IMR-90 (cell line): Measurements from ENCODE around the gene PXYLP1. TPM values are rescaled to one million over a fixed set of nuclear protein-coding genes. Genes with fewer than 3 reads are reported as not detected.

Source experiments
- ATAC-seq: fragments of 200-7000 bp; cut with Tn5 transposase; 2 replicates; pipeline ENCODE4 v1.9.1; 2020; ENCODE audit warnings: low read depth, mild to moderate bottlenecking, moderate library complexity
- BruUV-seq: library from RNA; stranded (reverse); fragments of 400-500 nt; replicated peaks from 2 replicates; lab custom pipeline; 2021; lab: Mats Ljungman, UMichigan
- CTCF ChIA-PET: fragments of 300-600 bp; formaldehyde crosslinking; extraction: SDS; loops from one replicate; lab custom pipeline; 2021; ENCODE audit warnings: antibody characterized with exemption; lab: Yijun Ruan, JAX
- POLR2A ChIA-PET: fragments of 300-600 bp; sonication (Branson Sonifier 250); formaldehyde crosslinking; loops from one replicate; lab custom pipeline; 2022; ENCODE audit warnings: antibody characterized with exemption; ENCODE audit not compliant: unreplicated experiment; lab: Charles Lee
- DNase-seq: peaks from one replicate; pipeline ENCODE4 v3.0.0; 2013
- H2AFZ ChIP-seq: replicated peaks from 2 replicates; pipeline ENCODE3; 2013; ENCODE audit warnings: low read length, mild to moderate bottlenecking; ENCODE audit not compliant: poor library complexity
- H2AK5ac ChIP-seq: 2 replicates; pipeline ENCODE4 v1.6.1; 2013; ENCODE audit warnings: low read depth, low read length, inconsistent platforms
- H2AK9ac ChIP-seq: replicated peaks from 2 replicates; pipeline ENCODE3; 2013; ENCODE audit warnings: mild to moderate bottlenecking, low read depth, low read length, moderate library complexity; ENCODE audit not compliant: poor library complexity
- H2BK120ac ChIP-seq: 2 replicates; pipeline ENCODE4 v1.6.1; 2013; ENCODE audit warnings: low read depth, low read length, inconsistent platforms
- H2BK15ac ChIP-seq: 3 replicates; pipeline ENCODE4 v1.6.1; 2013; ENCODE audit warnings: low read depth, low read length, inconsistent platforms
- H2BK20ac ChIP-seq: 2 replicates; pipeline ENCODE4 v1.6.1; 2013; ENCODE audit warnings: low read depth, mild to moderate bottlenecking, inconsistent platforms, low read length, moderate library complexity
- H2BK5ac ChIP-seq: 2 replicates; pipeline ENCODE4 v1.6.1; 2013; ENCODE audit warnings: mild to moderate bottlenecking, low read depth, low read length, inconsistent platforms; ENCODE audit not compliant: poor library complexity, severe bottlenecking
- H3K14ac ChIP-seq: replicated peaks from 2 replicates; pipeline ENCODE4 v1.6.1; 2013; ENCODE audit warnings: low read depth, low read length, inconsistent platforms
- H3K18ac ChIP-seq: 2 replicates; pipeline ENCODE4 v1.6.1; 2013; ENCODE audit warnings: low read depth, low read length, control low read depth
- H3K23ac ChIP-seq: 2 replicates; pipeline ENCODE4 v1.6.1; 2013; ENCODE audit warnings: low read depth, low read length, inconsistent platforms
- H3K27ac ChIP-seq: 2 replicates; pipeline ENCODE4 v1.5.1; 2013; ENCODE audit warnings: mild to moderate bottlenecking, control low read depth, low read length; ENCODE audit not compliant: insufficient read depth
- H3K27me3 ChIP-seq: 2 replicates; pipeline ENCODE4 v1.6.1; 2013; ENCODE audit warnings: low read length; ENCODE audit not compliant: control insufficient read depth, insufficient read depth
- H3K36me3 ChIP-seq: 2 replicates; pipeline ENCODE4 v1.6.1; 2013; ENCODE audit warnings: low read length, mixed read lengths; ENCODE audit not compliant: control insufficient read depth, insufficient read depth
- H3K4ac ChIP-seq: 2 replicates; pipeline ENCODE4 v1.6.1; 2013; ENCODE audit warnings: low read depth, low read length, inconsistent platforms
- H3K4me1 ChIP-seq: 2 replicates; pipeline ENCODE4 v1.6.1; 2013; ENCODE audit warnings: low read length, mixed read lengths; ENCODE audit not compliant: control insufficient read depth, insufficient read depth
- H3K4me2 ChIP-seq: 2 replicates; pipeline ENCODE4 v1.6.1; 2013; ENCODE audit warnings: low read depth, mild to moderate bottlenecking, control low read depth, low read length, moderate library complexity
- H3K4me3 ChIP-seq: 2 replicates; pipeline ENCODE4 v1.5.1; 2013; ENCODE audit warnings: low read depth, mild to moderate bottlenecking, control low read depth, low read length, moderate library complexity; ENCODE audit not compliant: insufficient read depth
- H3K56ac ChIP-seq: 2 replicates; pipeline ENCODE4 v1.6.1; 2013; ENCODE audit warnings: low read length, inconsistent platforms; ENCODE audit not compliant: insufficient read depth; ENCODE audit errors: extremely low read depth
- H3K79me1 ChIP-seq, 2 experiments: 2 replicates each; pipeline ENCODE4 v1.6.1; 2013; ENCODE audit warnings: low read length in 2 of 2, inconsistent platforms in 1 of 2, low read depth in 1 of 2
- H3K9ac ChIP-seq: 2 replicates; pipeline ENCODE4 v1.6.1; 2013; ENCODE audit warnings: low read depth, low read length, control low read depth
- H3K9me1 ChIP-seq: 2 replicates; pipeline ENCODE4 v1.6.1; 2013; ENCODE audit warnings: low read length, inconsistent platforms; ENCODE audit not compliant: insufficient read depth
- H3K9me3 ChIP-seq: 2 replicates; pipeline ENCODE4 v1.6.1; 2013; ENCODE audit warnings: low read length; ENCODE audit not compliant: control insufficient read depth, insufficient read depth
- H4K20me1 ChIP-seq: 2 replicates; pipeline ENCODE4 v1.6.1; 2013; ENCODE audit warnings: low read length, inconsistent platforms; ENCODE audit not compliant: insufficient read depth
- H4K5ac ChIP-seq: 2 replicates; pipeline ENCODE4 v1.6.1; 2013; ENCODE audit warnings: mild to moderate bottlenecking, low read depth, low read length, control low read depth
- H4K8ac ChIP-seq, 2 experiments: 2 replicates each; pipeline ENCODE4 v1.6.1; 2013; ENCODE audit warnings: low read depth in 2 of 2, low read length in 2 of 2, control low read depth in 1 of 2, inconsistent platforms in 1 of 2
- H4K91ac ChIP-seq: 2 replicates; pipeline ENCODE4 v1.6.1; 2013; ENCODE audit warnings: low read depth, low read length, inconsistent platforms; ENCODE audit not compliant: insufficient read depth
- BHLHE40 ChIP-seq: fragments of 150-350 bp; IDR thresholded peaks from 2 replicates; pipeline ENCODE4 v1.6.1; 2016; ENCODE audit warnings: mild to moderate bottlenecking, low read depth, low read length
- MAFK ChIP-seq: IDR thresholded peaks from 2 replicates; pipeline ENCODE4 v1.6.1; 2012; ENCODE audit warnings: low read depth, low read length, improper control_type of control experiment
- POLR2A ChIP-seq: IDR thresholded peaks from 2 replicates; pipeline ENCODE4 v1.6.1; 2012; ENCODE audit warnings: mild to moderate bottlenecking, low read depth, low read length
- WGBS, 2 experiments: methylation state at CpG; one replicate each; pipeline versions ENCODE4 v1.1.5 to v1.1.7; 2013; ENCODE audit warnings: missing lambda C conversion rate in 2 of 2; ENCODE audit not compliant: insufficient read length in 1 of 2; ENCODE audit errors: extremely low coverage in 2 of 2; 5-methylcytosine and 5-hydroxymethylcytosine counted together
- dilution Hi-C: fragments of 300-500 bp; cut with HindIII; formaldehyde crosslinking; loops from one replicate; pipeline ENCODE4 v1.14.3; 2018; ENCODE audit warnings: low sequenced_read_pairs; ENCODE audit not compliant: unreplicated experiment
- in situ Hi-C: fragments of 300-500 bp; cut with MboI; formaldehyde crosslinking; loops from 3 replicates; pipeline ENCODE4 v1.14.3; 2019; ENCODE audit warnings: low sequenced_read_pairs, inconsistent platforms, mixed read lengths
- intact Hi-C: fragments of 100-400 bp; cut with micrococcal nuclease; formaldehyde crosslinking; loops from 2 replicates; pipeline ENCODE4 v1.10.0; 2022
- polyA plus RNA-seq, 3 experiments: library from polyadenylated mRNA; depleted of rRNA; stranded (reverse); fragments of >200 nt; gene quantifications; 2 replicates each; pipeline ENCODE4 v1.2.3, GENCODE V29; 2012; ENCODE audit warnings: low replicate concordance in 1 of 3
- total RNA-seq: library from RNA; depleted of rRNA; stranded (reverse); fragments of >200 nt; gene quantifications from 2 replicates; pipeline ENCODE4 v1.2.3, GENCODE V29; 2012

PXYLP1 gene
- total and polyA plus RNA-seq, 2 of the 4 experiments (the other 2 are of a cell fraction): 11.7 to 15.6 TPM

GRCh38 chr3:141223673-141224166 is 7.9 kb upstream of the PXYLP1 start:
- Histone ChIP-seq H3K9me1 (no peaks in the 10 kb centered on the region), H2BK120ac (no peak overlapping the region), H2AFZ (no peak overlapping the region), H2AK5ac (no peak overlapping the region), H2AK9ac (no peak overlapping the region), H2BK15ac (no peak overlapping the region), H2BK20ac (no peak overlapping the region), H3K4me1 (no peaks in the 10 kb centered on the region), H2BK5ac (no peak overlapping the region), H3K4me3 (no peak overlapping the region), H3K9me3 (peaks cover 3% of the 10 kb centered on the region; the same call in 1 of the 2 replicates), H3K27me3 (peaks cover 15% of the 10 kb centered on the region), H4K20me1 (no peaks in the 10 kb centered on the region), H3K9ac (no peak overlapping the region), H4K5ac (no peak overlapping the region), H4K8ac (no peak overlapping the region), H3K79me1 (no peaks in the 10 kb centered on the region), H3K18ac (no peak overlapping the region), H3K14ac (no peak overlapping the region), H3K36me3 (no peaks in the 10 kb centered on the region), H3K27ac (no peak overlapping the region), H3K4me2 (no peak overlapping the region), H3K4ac (no peak overlapping the region), H4K91ac (no peak overlapping the region), H3K56ac (no peak overlapping the region), H3K23ac (no peak overlapping the region)
- 80% methylated on average over 1 of the region's 2 CpGs; no CpG with 5 or more reads in 1 of the 2 experiments for WGBS, 2 experiments
- DNase-seq (no peak), ATAC-seq (no peak)
- TF ChIP-seq MAFK: no peak
- TF ChIP-seq BHLHE40: no peak
- no peak for TF ChIP-seq POLR2A
- dilution Hi-C loops (no loop called here), in situ Hi-C loops (no loop called here), intact Hi-C loops (no loop called here)
- no TSS peak for BruUV-seq
- POLR2A ChIA-PET: no interaction called here
- CTCF ChIA-PET: interaction anchor here (1.6 kb wide), 1 partner anchor 8 kb away, joined by 5 read pairs; the partner anchor contains the start of gene PXYLP1
